ENCODE data around the gene RBM19. TPM values are rescaled to one million over a fixed set of nuclear protein-coding genes. Genes with fewer than 3 reads are reported as not detected.

The RBM19 gene
- total RNA-seq, 1 experiment from 2014 or later: 35.7 TPM

DNA sequence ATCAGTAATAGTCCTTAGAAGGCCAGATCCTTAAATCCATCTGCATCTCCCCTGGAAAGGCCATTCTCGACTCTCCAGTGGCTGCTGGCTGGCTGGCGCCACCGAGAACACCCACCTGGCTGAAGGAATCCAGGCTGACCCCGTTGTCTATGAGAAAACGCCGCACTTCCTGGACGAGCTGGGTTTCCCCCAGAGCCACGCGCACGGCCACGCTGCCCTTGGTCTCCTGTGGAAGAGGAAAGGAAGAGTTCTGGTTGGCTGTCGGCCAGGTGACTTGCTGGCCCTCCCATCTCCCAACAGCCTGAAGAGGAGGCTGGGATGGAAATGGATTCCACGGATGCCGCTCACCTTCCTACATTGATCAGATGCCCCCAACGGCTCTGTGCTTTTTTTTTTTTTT lies 23.9 kb downstream of the RBM19 start:
- Histone ChIP-seq H3K4me3 (ENCODE audit: low read depth, low read length) (no peak overlapping the region), H3K9me3 (no peaks in the 10 kb centered on the region), H3K27me3 (replicated peaks; ENCODE audit: control insufficient read depth, insufficient read depth, low read length) (no peaks in the 10 kb centered on the region), H3K4me1 (no peaks in the 10 kb centered on the region), H3K36me3 (ENCODE audit: control insufficient read depth, insufficient read depth, low read length) (peaks cover 1% of the 10 kb centered on the region; the same call in 1 of the 2 replicates)
- Mint-ChIP-seq H3K36me3 (ENCODE audit: insufficient read depth, unreplicated experiment) (peaks cover 38% of the 10 kb centered on the region), H3K27me3 (ENCODE audit: insufficient read depth, unreplicated experiment) (no peaks in the 10 kb centered on the region), H3K9me3 (ENCODE audit: unreplicated experiment) (no peaks in the 10 kb centered on the region), H3K4me1 (ENCODE audit: low read depth, unreplicated experiment) (no peaks in the 10 kb centered on the region), H3K4me3 (ENCODE audit: unreplicated experiment) (no peak overlapping the region), H3K27ac (ENCODE audit: unreplicated experiment) (no peak overlapping the region)
- intact Hi-C loops (cut with micrococcal nuclease; ENCODE audit: unreplicated experiment): no loop called here
- DNase-seq: no peak
- no TSS peak for BruUV-seq (replicated peaks)
- ChIA-PET POLR2A (no interaction called here), CTCF (no interaction called here)
- TF ChIP-seq, protein P1, sequence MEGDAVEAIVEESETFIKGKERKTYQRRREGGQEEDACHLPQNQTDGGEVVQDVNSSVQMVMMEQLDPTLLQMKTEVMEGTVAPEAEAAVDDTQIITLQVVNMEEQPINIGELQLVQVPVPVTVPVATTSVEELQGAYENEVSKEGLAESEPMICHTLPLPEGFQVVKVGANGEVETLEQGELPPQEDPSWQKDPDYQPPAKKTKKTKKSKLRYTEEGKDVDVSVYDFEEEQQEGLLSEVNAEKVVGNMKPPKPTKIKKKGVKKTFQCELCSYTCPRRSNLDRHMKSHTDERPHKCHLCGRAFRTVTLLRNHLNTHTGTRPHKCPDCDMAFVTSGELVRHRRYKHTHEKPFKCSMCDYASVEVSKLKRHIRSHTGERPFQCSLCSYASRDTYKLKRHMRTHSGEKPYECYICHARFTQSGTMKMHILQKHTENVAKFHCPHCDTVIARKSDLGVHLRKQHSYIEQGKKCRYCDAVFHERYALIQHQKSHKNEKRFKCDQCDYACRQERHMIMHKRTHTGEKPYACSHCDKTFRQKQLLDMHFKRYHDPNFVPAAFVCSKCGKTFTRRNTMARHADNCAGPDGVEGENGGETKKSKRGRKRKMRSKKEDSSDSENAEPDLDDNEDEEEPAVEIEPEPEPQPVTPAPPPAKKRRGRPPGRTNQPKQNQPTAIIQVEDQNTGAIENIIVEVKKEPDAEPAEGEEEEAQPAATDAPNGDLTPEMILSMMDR (IDR thresholded peaks at IDR 0.05; ENCODE audit: insufficient read depth in 1 of 2, low read depth in 1 of 2, low read length in 1 of 2, severe bottlenecking in 1 of 2, unreplicated experiment in 1 of 2): no peak

DNA sequence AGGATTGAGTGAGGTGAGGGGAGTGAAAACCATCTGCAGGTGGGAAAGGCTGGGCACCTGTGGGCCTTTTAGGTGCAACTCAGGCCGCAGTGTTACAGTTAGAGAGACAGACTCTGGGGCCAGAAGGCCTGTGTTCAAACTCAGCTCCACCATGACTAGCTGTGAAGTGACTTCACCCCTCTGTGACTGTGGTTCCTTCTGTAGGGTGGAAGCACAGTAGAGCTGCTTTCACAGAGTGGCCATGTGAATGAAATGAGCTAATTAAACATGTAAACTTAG lies 25.0 kb downstream of the RBM19 start:
- no peaks in the 10 kb centered on the region for H3K27me3 Mint-ChIP-seq (ENCODE audit: insufficient read depth, unreplicated experiment)
- H3K4me3 ChIP-seq (ENCODE audit: low read depth, low read length): no peak overlapping the region
- no peaks in the 10 kb centered on the region for H3K4me1 Mint-ChIP-seq (ENCODE audit: low read depth, unreplicated experiment)
- DNase-seq: no peak
- TF ChIP-seq, protein P1 (IDR thresholded peaks at IDR 0.05; ENCODE audit: insufficient read depth in 1 of 2, low read depth in 1 of 2, low read length in 1 of 2, severe bottlenecking in 1 of 2, unreplicated experiment in 1 of 2): no peak
- no peaks in the 10 kb centered on the region for H3K9me3 Mint-ChIP-seq (ENCODE audit: unreplicated experiment)
- H3K27me3 ChIP-seq (replicated peaks; ENCODE audit: control insufficient read depth, insufficient read depth, low read length): no peaks in the 10 kb centered on the region
- no peak overlapping the region for H3K4me3 Mint-ChIP-seq (ENCODE audit: unreplicated experiment)
- ChIA-PET CTCF (interaction anchor here (0.5 kb wide), 1 partner anchor 123 kb away, joined by 3 read pairs; no protein-coding TSS in a partner anchor), POLR2A (no interaction called here)
- intact Hi-C loops (cut with micrococcal nuclease; ENCODE audit: unreplicated experiment): no loop called here
- H3K4me1 ChIP-seq: no peaks in the 10 kb centered on the region
- no peak overlapping the region for H3K27ac Mint-ChIP-seq (ENCODE audit: unreplicated experiment)
- peaks cover 1% of the 10 kb centered on the region for H3K36me3 ChIP-seq (ENCODE audit: control insufficient read depth, insufficient read depth, low read length)
- H3K36me3 Mint-ChIP-seq (ENCODE audit: insufficient read depth, unreplicated experiment): peaks cover 34% of the 10 kb centered on the region
- no TSS peak for BruUV-seq (replicated peaks)
- H3K9me3 ChIP-seq: no peaks in the 10 kb centered on the region

DNA sequence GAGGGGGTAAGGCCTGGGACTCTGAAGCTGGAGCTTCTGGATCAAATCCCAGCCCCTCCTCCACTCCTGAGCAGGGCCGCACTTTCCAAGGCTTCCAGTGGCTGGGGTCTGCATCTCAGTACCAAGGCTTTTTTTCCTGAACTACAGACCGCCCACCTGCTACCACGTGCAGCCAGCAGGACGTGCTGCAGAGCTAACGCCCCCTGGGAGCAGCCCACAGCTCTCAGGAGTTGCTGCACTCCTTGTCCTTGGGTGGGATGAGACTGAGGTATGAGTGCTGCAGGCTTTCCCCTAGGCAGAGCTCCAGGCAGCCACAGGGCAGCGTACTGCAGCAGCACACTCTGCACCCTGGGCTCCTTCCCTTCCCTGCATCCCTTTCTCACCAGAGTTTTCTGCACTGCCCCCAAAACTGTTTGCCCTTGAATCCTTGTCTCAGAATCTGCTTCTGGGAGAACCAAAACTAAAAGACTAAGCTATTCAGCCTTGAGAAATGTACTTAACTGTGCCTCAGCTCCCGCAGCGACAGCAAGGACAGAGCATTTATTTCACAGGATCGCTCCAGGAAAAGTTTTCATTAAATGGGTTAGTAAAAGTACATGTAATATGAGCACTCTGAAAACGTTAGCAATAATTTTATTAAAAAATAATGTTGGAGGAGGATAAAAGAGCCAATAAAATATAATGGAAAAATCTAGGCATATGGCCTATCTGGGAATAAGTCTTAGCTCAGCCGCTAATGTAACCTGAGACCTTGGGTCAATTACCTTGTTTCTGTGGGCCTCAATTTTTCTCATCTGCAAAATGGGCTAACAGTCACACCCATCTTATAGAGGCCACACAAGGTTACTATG lies 25.5 kb downstream of the RBM19 start:
- Histone ChIP-seq H3K9me3 (no peaks in the 10 kb centered on the region), H3K27me3 (replicated peaks; ENCODE audit: control insufficient read depth, insufficient read depth, low read length) (no peaks in the 10 kb centered on the region), H3K4me3 (ENCODE audit: low read depth, low read length) (no peak overlapping the region), H3K36me3 (ENCODE audit: control insufficient read depth, insufficient read depth, low read length) (peaks cover 1% of the 10 kb centered on the region), H3K4me1 (no peaks in the 10 kb centered on the region)
- TF ChIP-seq, protein P1 (IDR thresholded peaks at IDR 0.05; ENCODE audit: insufficient read depth in 1 of 2, low read depth in 1 of 2, low read length in 1 of 2, severe bottlenecking in 1 of 2, unreplicated experiment in 1 of 2): no peak
- Mint-ChIP-seq H3K27me3 (ENCODE audit: insufficient read depth, unreplicated experiment) (no peaks in the 10 kb centered on the region), H3K4me1 (ENCODE audit: low read depth, unreplicated experiment) (no peaks in the 10 kb centered on the region), H3K4me3 (ENCODE audit: unreplicated experiment) (no peak overlapping the region), H3K36me3 (ENCODE audit: insufficient read depth, unreplicated experiment) (peaks cover 34% of the 10 kb centered on the region), H3K27ac (ENCODE audit: unreplicated experiment) (no peak overlapping the region), H3K9me3 (ENCODE audit: unreplicated experiment) (no peaks in the 10 kb centered on the region)
- no TSS peak for BruUV-seq (replicated peaks)
- ChIA-PET POLR2A (no interaction called here), CTCF (no interaction called here)
- no peak for DNase-seq
- intact Hi-C loops (cut with micrococcal nuclease; ENCODE audit: unreplicated experiment): no loop called here

Data from Caco-2 (cell line).